ENCODE data around the gene QTRT2.

DNA sequence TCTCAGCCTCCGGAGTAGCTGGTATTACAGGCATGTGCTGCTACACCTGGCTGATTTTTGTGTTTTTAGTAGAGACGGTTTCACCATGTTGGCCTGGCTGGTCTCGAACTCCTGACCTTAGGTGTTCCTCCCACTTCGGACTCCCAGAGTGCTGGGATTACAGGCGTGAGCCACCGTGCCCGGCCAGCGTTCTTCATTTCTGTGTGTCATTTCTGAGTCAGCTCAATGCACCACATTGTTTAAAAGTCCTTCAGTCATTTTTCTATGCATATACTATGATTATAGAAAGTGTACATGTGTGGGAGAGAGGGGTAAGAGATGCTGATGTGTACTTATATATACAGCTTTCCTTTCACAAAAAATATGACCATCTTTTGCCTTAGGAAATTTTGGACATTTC, 2.1 kb downstream of the QTRT2 start:
- TF ChIP-seq POLR2AphosphoS5 (IDR thresholded peaks at IDR 0.05; ENCODE audit: low read depth, low read length) (no peak), POLR2A (IDR thresholded peaks at IDR 0.05; ENCODE audit: low read depth, low read length) (no peak), TAF1 (IDR thresholded peaks at IDR 0.05; ENCODE audit: low read depth, low read length) (no peak), PAX5 (IDR thresholded peaks at IDR 0.05; ENCODE audit: insufficient read depth, low read length, severe bottlenecking) (no peak), SPI1 (IDR thresholded peaks at IDR 0.05; ENCODE audit: low read depth, low read length) (no peak)

All from GM12891 (cell line).